GM12878 (cell line): ENCODE results near the gene KRT86.

Experiments used
- CEBPB ChIP-seq, 2 experiments: fragments of 150-350 bp in 1 of 2; IDR thresholded peaks; 2 replicates each; pipeline ENCODE4 v1.6.1; 2012 to 2014; ENCODE audit warnings: low read depth in 2 of 2, low read length in 2 of 2, borderline replicate concordance in 1 of 2, inconsistent platforms in 1 of 2
- CREM ChIP-seq: IDR thresholded peaks from 2 replicates; pipeline ENCODE4 v1.6.1; 2014; ENCODE audit warnings: antibody characterized with exemption, low read depth
- EZH2 ChIP-seq: IDR thresholded peaks from 2 replicates; pipeline ENCODE4 v1.6.1; 2012; ENCODE audit warnings: low read depth, mild to moderate bottlenecking, control low read depth, inconsistent platforms, low read length, borderline replicate concordance; ENCODE audit not compliant: control insufficient read depth
- JUNB ChIP-seq: IDR thresholded peaks from 2 replicates; pipeline ENCODE4 v1.6.1; 2016; ENCODE audit warnings: antibody characterized with exemption, mild to moderate bottlenecking
- MEF2A ChIP-seq: IDR thresholded peaks from 2 replicates; pipeline ENCODE4 v1.6.1; 2011; ENCODE audit warnings: low read depth, mild to moderate bottlenecking, low read length, moderate library complexity; ENCODE audit not compliant: insufficient read depth
- NR2C2 ChIP-seq: IDR thresholded peaks from 2 replicates; pipeline ENCODE4 v1.6.1; 2011; ENCODE audit warnings: borderline replicate concordance, low read depth; ENCODE audit not compliant: control insufficient read depth, insufficient read length
- PAX8 ChIP-seq: fragments of 450-650 bp; IDR thresholded peaks from 2 replicates; pipeline ENCODE4 v1.6.1; 2017; ENCODE audit warnings: mild to moderate bottlenecking, moderate library complexity
- STAT1 ChIP-seq: fragments of 450-650 bp; conservative IDR thresholded peaks from 2 replicates; pipeline ENCODE4 v1.6.1; 2014; ENCODE audit warnings: antibody characterized with exemption, mild to moderate bottlenecking
- TAF1 ChIP-seq: IDR thresholded peaks from 2 replicates; pipeline ENCODE4 v1.6.1; 2011; ENCODE audit warnings: mild to moderate bottlenecking, low read depth, low read length, borderline replicate concordance
- TCF12 ChIP-seq: IDR thresholded peaks from 2 replicates; pipeline ENCODE4 v1.6.1; 2011; ENCODE audit warnings: low read depth, mild to moderate bottlenecking, low read length
- TCF7 ChIP-seq: IDR thresholded peaks from 2 replicates; pipeline ENCODE4 v1.6.1; 2014; ENCODE audit warnings: antibody characterized with exemption, borderline replicate concordance
- ZBED1 ChIP-seq: IDR thresholded peaks from 2 replicates; pipeline ENCODE4 v1.6.1; 2016; ENCODE audit warnings: borderline replicate concordance
- TF ChIP-seq, protein P1 (sequence below), 3 experiments: IDR thresholded peaks in 2 of 3; conservative IDR thresholded peaks in 1 of 3; 2 replicates each; pipeline ENCODE4 v1.5.1; 2011; ENCODE audit warnings: low read depth in 3 of 3, low read length in 3 of 3, mild to moderate bottlenecking in 3 of 3, control low read depth in 2 of 3, moderate library complexity in 2 of 3, inconsistent platforms in 1 of 3, mixed read lengths in 1 of 3; ENCODE audit not compliant: control insufficient read depth in 2 of 3, insufficient read depth in 1 of 3; ENCODE audit errors: extremely low read depth in 1 of 3
- TF ChIP-seq, protein P2 (sequence below): IDR thresholded peaks from 2 replicates; pipeline ENCODE4 v1.6.1; 2011; ENCODE audit warnings: mild to moderate bottlenecking, low read depth, low read length, moderate library complexity; ENCODE audit not compliant: insufficient replicate concordance

- TF ChIP-seq ZBED1 (no peak), MEF2A (no peak), EZH2 (no peak), STAT1 (no peak), PAX8 (no peak), CREM (no peak), TAF1 (no peak), JUNB (no peak), TCF12 (no peak), CEBPB (IDR thresholded peaks at IDR 0.05; ENCODE audit: borderline replicate concordance in 1 of 2, low read depth in 2 of 2, low read length in 2 of 2) (no peak), NR2C2 (no peak), TCF7 (no peak)
- TF ChIP-seq, protein P1, sequence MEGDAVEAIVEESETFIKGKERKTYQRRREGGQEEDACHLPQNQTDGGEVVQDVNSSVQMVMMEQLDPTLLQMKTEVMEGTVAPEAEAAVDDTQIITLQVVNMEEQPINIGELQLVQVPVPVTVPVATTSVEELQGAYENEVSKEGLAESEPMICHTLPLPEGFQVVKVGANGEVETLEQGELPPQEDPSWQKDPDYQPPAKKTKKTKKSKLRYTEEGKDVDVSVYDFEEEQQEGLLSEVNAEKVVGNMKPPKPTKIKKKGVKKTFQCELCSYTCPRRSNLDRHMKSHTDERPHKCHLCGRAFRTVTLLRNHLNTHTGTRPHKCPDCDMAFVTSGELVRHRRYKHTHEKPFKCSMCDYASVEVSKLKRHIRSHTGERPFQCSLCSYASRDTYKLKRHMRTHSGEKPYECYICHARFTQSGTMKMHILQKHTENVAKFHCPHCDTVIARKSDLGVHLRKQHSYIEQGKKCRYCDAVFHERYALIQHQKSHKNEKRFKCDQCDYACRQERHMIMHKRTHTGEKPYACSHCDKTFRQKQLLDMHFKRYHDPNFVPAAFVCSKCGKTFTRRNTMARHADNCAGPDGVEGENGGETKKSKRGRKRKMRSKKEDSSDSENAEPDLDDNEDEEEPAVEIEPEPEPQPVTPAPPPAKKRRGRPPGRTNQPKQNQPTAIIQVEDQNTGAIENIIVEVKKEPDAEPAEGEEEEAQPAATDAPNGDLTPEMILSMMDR (IDR thresholded peaks at IDR 0.05 in 2 of 3, conservative IDR thresholded peaks at IDR 0.05 in 1 of 3; ENCODE audit: control insufficient read depth in 2 of 3, extremely low read depth in 1 of 3, insufficient read depth in 1 of 3, low read depth in 3 of 3, low read length in 3 of 3): no peak
- TF ChIP-seq, protein P2, sequence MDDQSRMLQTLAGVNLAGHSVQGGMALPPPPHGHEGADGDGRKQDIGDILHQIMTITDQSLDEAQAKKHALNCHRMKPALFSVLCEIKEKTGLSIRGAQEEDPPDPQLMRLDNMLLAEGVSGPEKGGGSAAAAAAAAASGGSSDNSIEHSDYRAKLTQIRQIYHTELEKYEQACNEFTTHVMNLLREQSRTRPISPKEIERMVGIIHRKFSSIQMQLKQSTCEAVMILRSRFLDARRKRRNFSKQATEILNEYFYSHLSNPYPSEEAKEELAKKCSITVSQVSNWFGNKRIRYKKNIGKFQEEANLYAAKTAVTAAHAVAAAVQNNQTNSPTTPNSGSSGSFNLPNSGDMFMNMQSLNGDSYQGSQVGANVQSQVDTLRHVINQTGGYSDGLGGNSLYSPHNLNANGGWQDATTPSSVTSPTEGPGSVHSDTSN: no peak
Measured at GRCh38 chr12:52232674-52233461, 41.6 kb upstream of the KRT86 start, which contains the start of gene KRT7.
